Endothelial cell of umbilical vein (primary cell): ENCODE results near the gene ELK1.

Experiments used
- EZH2 ChIP-seq: IDR thresholded peaks from 2 replicates; pipeline ENCODE4 v1.6.1; 2012; ENCODE audit warnings: borderline replicate concordance, low read depth, mild to moderate bottlenecking, moderate library complexity, low read length, inconsistent platforms; ENCODE audit not compliant: severe bottlenecking
- FOS ChIP-seq: IDR thresholded peaks from 2 replicates; pipeline ENCODE4 v1.6.1; 2011; ENCODE audit warnings: mild to moderate bottlenecking, low read length, moderate library complexity, borderline replicate concordance; ENCODE audit not compliant: insufficient read depth
- GATA2 ChIP-seq: IDR thresholded peaks from 2 replicates; pipeline ENCODE4 v1.7.0; 2011; ENCODE audit warnings: low read depth, mild to moderate bottlenecking, moderate library complexity, mixed read lengths, low read length; ENCODE audit not compliant: insufficient read length, insufficient read depth
- JUN ChIP-seq: IDR thresholded peaks from 2 replicates; pipeline ENCODE4 v1.6.1; 2011; ENCODE audit warnings: borderline replicate concordance, low read depth; ENCODE audit not compliant: insufficient read length, insufficient read depth
- MYC ChIP-seq: IDR thresholded peaks from one replicate; pipeline ENCODE4 v1.6.1; 2011; ENCODE audit warnings: mild to moderate bottlenecking, low read depth, low read length
- POLR2A ChIP-seq: IDR thresholded peaks from 2 replicates; pipeline ENCODE4 v1.6.1; 2012; ENCODE audit warnings: low read depth, mild to moderate bottlenecking, control low read depth, low read length
- TF ChIP-seq, protein P1 (sequence below), 2 donors: IDR thresholded peaks; 1 replicate in 1 of 2; 2 replicates in 1 of 2; pipeline ENCODE4 v1.5.1; 2011; ENCODE audit warnings: low read length in 2 of 2, mild to moderate bottlenecking in 2 of 2, moderate library complexity in 2 of 2, control low read depth in 1 of 2, inconsistent platforms in 1 of 2, low read depth in 1 of 2; ENCODE audit not compliant: insufficient read depth in 1 of 2; ENCODE audit errors: extremely low read depth in 1 of 2
- TF ChIP-seq, protein P2 (sequence below): IDR thresholded peaks from 2 replicates; pipeline ENCODE4 v1.6.1; 2011; ENCODE audit not compliant: insufficient read depth, insufficient read length

DNA sequence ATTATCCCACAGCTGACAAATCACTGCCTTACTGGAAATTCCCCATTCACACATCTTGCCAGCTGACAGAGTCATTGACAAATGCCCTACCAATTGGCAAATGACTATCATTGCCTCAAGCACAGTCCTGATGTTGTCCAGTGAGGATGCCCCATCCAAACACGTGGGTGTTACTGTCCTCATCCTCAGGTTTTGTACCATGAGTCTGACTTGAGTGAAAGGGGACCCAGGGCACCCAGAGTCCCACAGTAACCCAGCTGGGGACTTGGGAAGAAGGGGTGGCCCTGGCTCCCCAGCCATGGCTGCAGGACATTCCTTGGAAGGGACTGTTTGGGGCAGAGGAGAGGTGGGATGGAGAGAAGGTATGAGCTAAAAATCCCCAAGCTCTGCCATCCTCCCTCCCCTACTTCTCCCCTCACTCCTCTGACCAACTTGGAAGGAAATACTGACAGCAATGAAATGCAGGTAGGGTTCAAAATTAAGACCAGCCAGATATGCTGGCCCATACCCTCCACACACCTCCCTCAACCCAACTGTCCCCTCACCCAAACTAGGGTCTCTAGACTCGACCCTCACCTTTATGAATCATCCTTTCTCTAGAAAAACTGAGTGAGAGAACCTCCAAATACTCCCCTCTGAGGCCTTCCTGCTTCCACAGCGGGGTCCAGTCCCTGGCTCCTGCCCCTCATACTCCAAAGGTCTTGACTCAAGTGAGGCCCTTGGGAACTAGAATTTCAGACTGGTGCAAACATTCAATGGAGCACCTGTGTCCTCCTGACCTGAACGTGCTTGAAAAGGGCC lies 63.1 kb downstream of the ELK1 start:
- no peak for TF ChIP-seq JUN
- TF ChIP-seq, protein P1, sequence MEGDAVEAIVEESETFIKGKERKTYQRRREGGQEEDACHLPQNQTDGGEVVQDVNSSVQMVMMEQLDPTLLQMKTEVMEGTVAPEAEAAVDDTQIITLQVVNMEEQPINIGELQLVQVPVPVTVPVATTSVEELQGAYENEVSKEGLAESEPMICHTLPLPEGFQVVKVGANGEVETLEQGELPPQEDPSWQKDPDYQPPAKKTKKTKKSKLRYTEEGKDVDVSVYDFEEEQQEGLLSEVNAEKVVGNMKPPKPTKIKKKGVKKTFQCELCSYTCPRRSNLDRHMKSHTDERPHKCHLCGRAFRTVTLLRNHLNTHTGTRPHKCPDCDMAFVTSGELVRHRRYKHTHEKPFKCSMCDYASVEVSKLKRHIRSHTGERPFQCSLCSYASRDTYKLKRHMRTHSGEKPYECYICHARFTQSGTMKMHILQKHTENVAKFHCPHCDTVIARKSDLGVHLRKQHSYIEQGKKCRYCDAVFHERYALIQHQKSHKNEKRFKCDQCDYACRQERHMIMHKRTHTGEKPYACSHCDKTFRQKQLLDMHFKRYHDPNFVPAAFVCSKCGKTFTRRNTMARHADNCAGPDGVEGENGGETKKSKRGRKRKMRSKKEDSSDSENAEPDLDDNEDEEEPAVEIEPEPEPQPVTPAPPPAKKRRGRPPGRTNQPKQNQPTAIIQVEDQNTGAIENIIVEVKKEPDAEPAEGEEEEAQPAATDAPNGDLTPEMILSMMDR (IDR thresholded peaks at IDR 0.05; ENCODE audit: extremely low read depth in 1 of 2, insufficient read depth in 1 of 2, low read depth in 1 of 2, low read length in 2 of 2) = no peak
- no peak for TF ChIP-seq FOS
- TF ChIP-seq POLR2A = no peak
- TF ChIP-seq MYC = no peak
- TF ChIP-seq, protein P2, sequence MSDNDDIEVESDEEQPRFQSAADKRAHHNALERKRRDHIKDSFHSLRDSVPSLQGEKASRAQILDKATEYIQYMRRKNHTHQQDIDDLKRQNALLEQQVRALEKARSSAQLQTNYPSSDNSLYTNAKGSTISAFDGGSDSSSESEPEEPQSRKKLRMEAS = no peak
- no peak for TF ChIP-seq GATA2
- TF ChIP-seq EZH2 = no peak
